Measurements from ENCODE around the gene ZSCAN32. TPM values are rescaled to one million over a fixed set of nuclear protein-coding genes. Genes with fewer than 3 reads are reported as not detected.
A peak's percentile ranks its signal among the peaks of the same experiment; 100 is the strongest.

Gene ZSCAN32
- total RNA-seq, 6 experiments from 2014 or later = 5.0 to 7.5 (median 5.6) TPM

- no peaks in the 10 kb centered on the region for H3K4me1 ChIP-seq
- H3K36me3 ChIP-seq = no peaks in the 10 kb centered on the region
- intact Hi-C loops (cut with DNase I) = no loop called here
- TF ChIP-seq CTCF (IDR thresholded peaks at IDR 0.05) = no peak
- no peak for TF ChIP-seq POLR2A (IDR thresholded peaks at IDR 0.05)
- no peaks in the 10 kb centered on the region for H3K27me3 ChIP-seq
- peaks cover 0 to 3% (median 0%) of the 10 kb centered on the region in 4 donors for H3K9me3 ChIP-seq
- peak; percentile 83 to 91 (median 84) for DNase-seq
- peak overlapping the region; percentile 35 to 63 (median 51) for H3K4me3 ChIP-seq
- ATAC-seq = peak; percentile 95 to 100 (median 99)
- H3K27ac ChIP-seq = peak overlapping the region; percentile 49 to 60 (median 56)
- 16% methylated on average over 9 of the region's 42 CpGs for WGBS (ENCODE audit: insufficient coverage, low coverage, low lambda C conversion rate, missing lambda C conversion rate)
Measured at GRCh38 chr16:3364774-3365427, 35.9 kb downstream of the ZSCAN32 start.

- Histone ChIP-seq H3K27me3 (no peaks in the 10 kb centered on the region), H3K4me3 (no peak overlapping the region), H3K27ac (no peak overlapping the region), H3K4me1 (no peaks in the 10 kb centered on the region), H3K9me3 (peaks cover 0 to 3% (median 0%) of the 10 kb centered on the region in 4 donors), H3K36me3 (no peaks in the 10 kb centered on the region)
- TF ChIP-seq CTCF (IDR thresholded peaks at IDR 0.05) (no peak), POLR2A (IDR thresholded peaks at IDR 0.05) (no peak)
- DNase-seq (no peak), ATAC-seq (no peak)
- 80% methylated on average over 7 of the region's 7 CpGs for WGBS (ENCODE audit: insufficient coverage, low coverage, low lambda C conversion rate, missing lambda C conversion rate)
- intact Hi-C loops (cut with DNase I) = no loop called here
Measured at GRCh38 chr16:3363793-3364192, 37.0 kb downstream of the ZSCAN32 start.

GRCh38 chr16:3362931-3363330, 37.9 kb downstream of the ZSCAN32 start:
- no peaks in the 10 kb centered on the region for H3K27me3 ChIP-seq
- TF ChIP-seq POLR2A (IDR thresholded peaks at IDR 0.05) (no peak), CTCF (IDR thresholded peaks at IDR 0.05) (no peak)
- H3K4me1 ChIP-seq = no peaks in the 10 kb centered on the region
- no peaks in the 10 kb centered on the region for H3K36me3 ChIP-seq
- DNase-seq = no peak
- intact Hi-C loops (cut with DNase I) = no loop called here
- H3K27ac ChIP-seq = no peak overlapping the region
- ATAC-seq = no peak
- H3K9me3 ChIP-seq = peaks cover 0 to 3% (median 0%) of the 10 kb centered on the region in 4 donors
- no peak overlapping the region for H3K4me3 ChIP-seq

- DNase-seq (no peak), ATAC-seq (no peak)
- TF ChIP-seq CTCF (IDR thresholded peaks at IDR 0.05) (no peak), POLR2A (IDR thresholded peaks at IDR 0.05) (no peak)
- WGBS (ENCODE audit: insufficient coverage, low coverage, low lambda C conversion rate, missing lambda C conversion rate) = 0% methylated on average over 1 of the region's 1 CpG
- H3K4me3 ChIP-seq = no peak overlapping the region
- no peaks in the 10 kb centered on the region for H3K4me1 ChIP-seq
- no peak overlapping the region for H3K27ac ChIP-seq
- intact Hi-C loops (cut with DNase I) = no loop called here
- H3K36me3 ChIP-seq = no peaks in the 10 kb centered on the region
- H3K27me3 ChIP-seq = no peaks in the 10 kb centered on the region
- no peaks in the 10 kb centered on the region for H3K9me3 ChIP-seq
Measured at GRCh38 chr16:3358871-3359270, 41.9 kb downstream of the ZSCAN32 start.
